HG02884 (cell line): ENCODE measurements around the gene CAPNS2.
"Not testable (repeated sequence)": the region's sequence is repeated elsewhere in the genome, so short reads cannot be mapped to it uniquely, and the experiment has no call there.

Source experiments
- ATAC-seq: cut with Tn5 transposase; IDR thresholded peaks from one replicate; pipeline ENCODE4 v1.9.1; 2021; ENCODE audit warnings: mild to moderate bottlenecking, moderate library complexity; ENCODE audit not compliant: unreplicated experiment

CAPNS2 gene

GRCh38 chr16:55567382-55567781 is 898 bp downstream of the CAPNS2 start:
- no peak for ATAC-seq

GRCh38 chr16:55568207-55568606 is 1.7 kb downstream of the CAPNS2 start:
- ATAC-seq = no peak

GRCh38 chr16:55569025-55569424 is 2.5 kb downstream of the CAPNS2 start:
- no peak for ATAC-seq

- ATAC-seq = no peak
These were observed 3.7 kb downstream of the CAPNS2 start for GRCh38 chr16:55570159-55570558.

- no peak for ATAC-seq
These were observed 4.9 kb downstream of the CAPNS2 start for GRCh38 chr16:55571191-55571897.

GRCh38 chr16:55572439-55572838 is 6.0 kb downstream of the CAPNS2 start:
- ATAC-seq = no peak

- ATAC-seq = no peak
These were observed 8.3 kb downstream of the CAPNS2 start for GRCh38 chr16:55574811-55575210.

GRCh38 chr16:55575496-55575895 is 9.0 kb downstream of the CAPNS2 start:
- no peak for ATAC-seq

- no peak for ATAC-seq
These were observed 9.9 kb downstream of the CAPNS2 start for GRCh38 chr16:55576384-55576783.

GRCh38 chr16:55577887-55578286 is 11.4 kb downstream of the CAPNS2 start:
- ATAC-seq = no peak

GRCh38 chr16:55585631-55586030 is 19.1 kb downstream of the CAPNS2 start:
- no peak for ATAC-seq

GRCh38 chr16:55588799-55589198 is 22.3 kb downstream of the CAPNS2 start:
- no peak for ATAC-seq

- ATAC-seq = no peak
These were observed 25.8 kb downstream of the CAPNS2 start for GRCh38 chr16:55592306-55592705.

- no peak for ATAC-seq
These were observed 31.4 kb downstream of the CAPNS2 start for GRCh38 chr16:55597928-55598327.

GRCh38 chr16:55605754-55606336 is 39.4 kb downstream of the CAPNS2 start:
- ATAC-seq = no peak

GRCh38 chr16:55613613-55614335 is 47.3 kb downstream of the CAPNS2 start:
- ATAC-seq = no peak

- no peak for ATAC-seq
These were observed 48.6 kb downstream of the CAPNS2 start for GRCh38 chr16:55615071-55615470.

GRCh38 chr16:55615670-55616069 is 49.2 kb downstream of the CAPNS2 start:
- not testable (repeated sequence) for ATAC-seq
